Activated T-cell treated with anti-CD3 and anti-CD28 coated beads for 4 hours (primary cell): ENCODE results near the gene GASK1A.

ENCODE experiments used
- DNase-seq: peaks from one replicate; pipeline ENCODE4 v3.0.0-alpha.2; 2020

GASK1A gene

GRCh38 chr3:43095370-43095769, 116.3 kb downstream of the GASK1A start:
- DNase-seq = no peak

GRCh38 chr3:43096761-43097160, 117.7 kb downstream of the GASK1A start:
- DNase-seq = no peak

- no peak for DNase-seq
Measured at GRCh38 chr3:43097400-43098080, 118.4 kb downstream of the GASK1A start.

GRCh38 chr3:43098761-43099160, 119.7 kb downstream of the GASK1A start:
- no peak for DNase-seq

GRCh38 chr3:43102773-43103480, 123.8 kb downstream of the GASK1A start:
- no peak for DNase-seq

GRCh38 chr3:43104039-43104438, 124.9 kb downstream of the GASK1A start:
- no peak for DNase-seq

- DNase-seq = peak; percentile 16
Measured at GRCh38 chr3:43104660-43105595, 125.8 kb downstream of the GASK1A start.

- DNase-seq = peak; percentile 79
Measured at GRCh38 chr3:43105596-43106292, 126.6 kb downstream of the GASK1A start, which contains the start of gene POMGNT2. Gene POMGNT2, minus strand, starts transcription at chr3:43106079. Its CDS starts 24,648 bp downstream, at chr3:43081431.

- DNase-seq = no peak
Measured at GRCh38 chr3:43106293-43106628, 127.2 kb downstream of the GASK1A start.
